Neural cell (in vitro differentiated cells): ENCODE measurements around the gene CARD14. TPM values are rescaled to one million over a fixed set of nuclear protein-coding genes. Genes with fewer than 3 reads are reported as not detected.

Experiments used
- H2AFZ ChIP-seq: fragments of 200-600, 300-800 bp; sonication (generic), shearing (Covaris generic); 2 replicates; pipeline ENCODE4 v1.6.0; 2014; ENCODE audit warnings: low read depth, mild to moderate bottlenecking, antibody characterized with exemption, low read length, moderate library complexity
- H3F3A ChIP-seq: fragments of 200-600 bp; shearing (Covaris generic); 2 replicates; pipeline ENCODE4 v1.6.1; 2016; ENCODE audit warnings: mild to moderate bottlenecking, moderate library complexity, mixed read lengths, antibody characterized with exemption, low read length; ENCODE audit not compliant: insufficient read depth, poor library complexity, severe bottlenecking
- H3K27ac ChIP-seq: fragments of 200-600, 300-800 bp; sonication (generic), shearing (Covaris generic); 2 replicates; pipeline ENCODE4 v1.5.1; 2014; ENCODE audit warnings: mild to moderate bottlenecking, low read length, moderate library complexity
- H3K27me3 ChIP-seq: fragments of 300-800, 200-600 bp; sonication (generic), shearing (Covaris generic); 2 replicates; pipeline ENCODE4 v1.6.0; 2014; ENCODE audit warnings: mild to moderate bottlenecking, low read depth, low read length, moderate library complexity; ENCODE audit not compliant: insufficient read depth
- H3K36me3 ChIP-seq: fragments of 300-800, 200-600 bp; sonication (generic), shearing (Covaris generic); 2 replicates; pipeline ENCODE4 v1.5.1; 2014; ENCODE audit warnings: mild to moderate bottlenecking, antibody characterized with exemption, low read length, moderate library complexity; ENCODE audit not compliant: insufficient read depth
- H3K4me2 ChIP-seq: fragments of 300-800, 200-600 bp; sonication (generic), shearing (Covaris generic); 2 replicates; pipeline ENCODE4 v1.6.0; 2014; ENCODE audit warnings: mild to moderate bottlenecking, low read length
- H3K4me3 ChIP-seq: fragments of 300-800, 200-600 bp; sonication (generic), shearing (Covaris generic); 2 replicates; pipeline ENCODE4 v1.5.1; 2014; ENCODE audit warnings: mild to moderate bottlenecking, low read length, moderate library complexity
- H3K79me2 ChIP-seq: fragments of 200-600 bp; shearing (Covaris generic); replicated peaks from 2 replicates; pipeline ENCODE4 v1.6.0; 2014; ENCODE audit warnings: mild to moderate bottlenecking, low read length, moderate library complexity; ENCODE audit not compliant: insufficient read depth
- H3K9ac ChIP-seq: fragments of 300-800, 200-600 bp; sonication (generic), shearing (Covaris generic); 2 replicates; pipeline ENCODE4 v1.6.1; 2016; ENCODE audit warnings: mild to moderate bottlenecking, low read length, mixed read lengths
- H3K9me2 ChIP-seq: fragments of 200-600 bp; shearing (Covaris generic); 2 replicates; pipeline ENCODE4 v1.6.1; 2016; ENCODE audit warnings: mild to moderate bottlenecking, low read length, mixed read lengths; ENCODE audit not compliant: insufficient read depth
- H3K9me3 ChIP-seq: fragments of 200-600, 300-800 bp; sonication (generic), shearing (Covaris generic); 2 replicates; pipeline ENCODE4 v1.6.1; 2016; ENCODE audit warnings: mild to moderate bottlenecking, mixed run types, low read length, moderate library complexity, mixed read lengths
- H4K20me1 ChIP-seq: fragments of 200-600 bp; shearing (Covaris generic); 2 replicates; pipeline ENCODE4 v1.6.1; 2016; ENCODE audit warnings: mild to moderate bottlenecking, mixed run types; ENCODE audit not compliant: insufficient read depth
- EP300 ChIP-seq: fragments of 450-650 bp; conservative IDR thresholded peaks from 2 replicates; pipeline ENCODE4 v1.6.1; 2014; ENCODE audit warnings: antibody characterized with exemption, mild to moderate bottlenecking, moderate library complexity; ENCODE audit not compliant: poor library complexity, severe bottlenecking
- EZH2 ChIP-seq: fragments of 200-600, 300-800 bp; shearing (Covaris generic), sonication (generic); IDR thresholded peaks from 2 replicates; pipeline ENCODE4 v1.6.1; 2014; ENCODE audit warnings: antibody characterized with exemption, low read length, borderline replicate concordance, mild to moderate bottlenecking; ENCODE audit not compliant: insufficient read depth, poor library complexity, severe bottlenecking
- MXI1 ChIP-seq: fragments of 450-650 bp; conservative IDR thresholded peaks from 2 replicates; pipeline ENCODE4 v1.6.1; 2014; ENCODE audit warnings: antibody characterized with exemption, mild to moderate bottlenecking; ENCODE audit not compliant: poor library complexity, severe bottlenecking
- POLR2AphosphoS5 ChIP-seq: IDR thresholded peaks from 2 replicates; pipeline ENCODE4 v1.6.1; 2012
- RAD21 ChIP-seq: fragments of 450-650 bp; conservative IDR thresholded peaks from 2 replicates; pipeline ENCODE4 v1.6.1; 2014; ENCODE audit warnings: antibody characterized with exemption, mild to moderate bottlenecking, moderate library complexity
- SMC3 ChIP-seq: fragments of 450-650 bp; conservative IDR thresholded peaks from 2 replicates; pipeline ENCODE4 v1.6.1; 2014; ENCODE audit warnings: antibody characterized with exemption, mild to moderate bottlenecking, moderate library complexity; ENCODE audit not compliant: poor library complexity
- TAF1 ChIP-seq: IDR thresholded peaks from 2 replicates; pipeline ENCODE4 v1.6.1; 2012; ENCODE audit warnings: low read depth
- polyA plus RNA-seq: library from polyadenylated mRNA; depleted of rRNA; stranded (reverse); fragments of >200 nt; gene quantifications from 2 replicates; pipeline ENCODE4 v1.2.3, GENCODE V29; 2014
- TF ChIP-seq, protein P1 (sequence below): fragments of 450-650 bp; IDR thresholded peaks from 2 replicates; pipeline ENCODE4 v1.5.1; 2014; ENCODE audit warnings: antibody characterized with exemption, mild to moderate bottlenecking, moderate library complexity; ENCODE audit not compliant: poor library complexity, severe bottlenecking
- TF ChIP-seq, protein P2 (sequence below): IDR thresholded peaks from 2 replicates; pipeline ENCODE4 v1.6.1; 2012; ENCODE audit warnings: borderline replicate concordance

The CARD14 gene
- polyA plus RNA-seq, 1 donor from 2014 or later: 0.12 TPM

DNA sequence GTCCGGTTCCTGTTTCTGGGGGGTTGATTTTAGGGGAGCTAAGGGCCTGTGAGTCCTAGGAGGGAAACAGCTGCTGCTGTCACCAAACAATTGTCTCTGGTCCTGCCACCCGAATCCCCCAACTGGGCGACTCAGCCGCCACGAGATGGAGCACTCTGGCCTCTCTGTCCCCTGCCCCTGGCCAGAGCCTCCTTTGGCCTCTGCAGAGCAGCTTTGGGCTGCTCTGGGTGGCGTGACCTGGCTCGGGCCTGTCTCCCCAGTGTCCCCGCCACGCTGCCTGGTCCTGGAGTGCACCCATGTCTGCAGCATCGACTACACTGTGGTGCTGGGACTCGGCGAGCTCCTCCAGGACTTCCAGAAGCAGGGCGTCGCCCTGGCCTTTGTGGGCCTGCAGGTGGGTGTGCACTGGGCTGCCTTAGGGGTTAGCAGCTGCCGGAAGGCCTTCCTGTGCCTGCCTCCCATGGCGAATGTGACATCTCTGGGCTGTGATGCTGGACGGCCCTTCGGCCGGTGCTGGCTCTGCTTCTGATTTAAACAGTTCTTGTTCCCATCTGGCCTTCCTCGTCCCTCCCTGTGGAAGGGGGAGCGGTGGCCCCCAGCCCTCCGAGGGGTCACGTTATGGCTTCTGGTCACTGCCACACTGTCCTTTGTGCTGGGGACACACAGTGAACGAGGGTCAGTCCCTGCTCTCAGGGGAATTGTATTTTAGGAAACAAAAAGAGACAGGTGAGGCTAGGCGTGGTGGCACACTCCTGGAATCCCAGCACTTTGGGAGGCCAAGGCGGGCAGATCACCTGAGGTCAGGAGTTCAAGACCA lies 79.3 kb downstream of the CARD14 start:
- H3K4me3 ChIP-seq: no peak overlapping the region
- H3K4me2 ChIP-seq: no peak overlapping the region
- H3K27ac ChIP-seq: no peak overlapping the region
- no peaks in the 10 kb centered on the region for H4K20me1 ChIP-seq
- H2AFZ ChIP-seq: no peak overlapping the region
- H3K27me3 ChIP-seq: no peaks in the 10 kb centered on the region
- no peak for TF ChIP-seq EZH2
- TF ChIP-seq EP300: no peak
- no peak for TF ChIP-seq POLR2AphosphoS5
- TF ChIP-seq, protein P1, sequence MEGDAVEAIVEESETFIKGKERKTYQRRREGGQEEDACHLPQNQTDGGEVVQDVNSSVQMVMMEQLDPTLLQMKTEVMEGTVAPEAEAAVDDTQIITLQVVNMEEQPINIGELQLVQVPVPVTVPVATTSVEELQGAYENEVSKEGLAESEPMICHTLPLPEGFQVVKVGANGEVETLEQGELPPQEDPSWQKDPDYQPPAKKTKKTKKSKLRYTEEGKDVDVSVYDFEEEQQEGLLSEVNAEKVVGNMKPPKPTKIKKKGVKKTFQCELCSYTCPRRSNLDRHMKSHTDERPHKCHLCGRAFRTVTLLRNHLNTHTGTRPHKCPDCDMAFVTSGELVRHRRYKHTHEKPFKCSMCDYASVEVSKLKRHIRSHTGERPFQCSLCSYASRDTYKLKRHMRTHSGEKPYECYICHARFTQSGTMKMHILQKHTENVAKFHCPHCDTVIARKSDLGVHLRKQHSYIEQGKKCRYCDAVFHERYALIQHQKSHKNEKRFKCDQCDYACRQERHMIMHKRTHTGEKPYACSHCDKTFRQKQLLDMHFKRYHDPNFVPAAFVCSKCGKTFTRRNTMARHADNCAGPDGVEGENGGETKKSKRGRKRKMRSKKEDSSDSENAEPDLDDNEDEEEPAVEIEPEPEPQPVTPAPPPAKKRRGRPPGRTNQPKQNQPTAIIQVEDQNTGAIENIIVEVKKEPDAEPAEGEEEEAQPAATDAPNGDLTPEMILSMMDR: no peak
- no peak for TF ChIP-seq MXI1
- TF ChIP-seq RAD21: no peak
- no peak for TF ChIP-seq SMC3
- TF ChIP-seq TAF1: no peak
- TF ChIP-seq, protein P2, sequence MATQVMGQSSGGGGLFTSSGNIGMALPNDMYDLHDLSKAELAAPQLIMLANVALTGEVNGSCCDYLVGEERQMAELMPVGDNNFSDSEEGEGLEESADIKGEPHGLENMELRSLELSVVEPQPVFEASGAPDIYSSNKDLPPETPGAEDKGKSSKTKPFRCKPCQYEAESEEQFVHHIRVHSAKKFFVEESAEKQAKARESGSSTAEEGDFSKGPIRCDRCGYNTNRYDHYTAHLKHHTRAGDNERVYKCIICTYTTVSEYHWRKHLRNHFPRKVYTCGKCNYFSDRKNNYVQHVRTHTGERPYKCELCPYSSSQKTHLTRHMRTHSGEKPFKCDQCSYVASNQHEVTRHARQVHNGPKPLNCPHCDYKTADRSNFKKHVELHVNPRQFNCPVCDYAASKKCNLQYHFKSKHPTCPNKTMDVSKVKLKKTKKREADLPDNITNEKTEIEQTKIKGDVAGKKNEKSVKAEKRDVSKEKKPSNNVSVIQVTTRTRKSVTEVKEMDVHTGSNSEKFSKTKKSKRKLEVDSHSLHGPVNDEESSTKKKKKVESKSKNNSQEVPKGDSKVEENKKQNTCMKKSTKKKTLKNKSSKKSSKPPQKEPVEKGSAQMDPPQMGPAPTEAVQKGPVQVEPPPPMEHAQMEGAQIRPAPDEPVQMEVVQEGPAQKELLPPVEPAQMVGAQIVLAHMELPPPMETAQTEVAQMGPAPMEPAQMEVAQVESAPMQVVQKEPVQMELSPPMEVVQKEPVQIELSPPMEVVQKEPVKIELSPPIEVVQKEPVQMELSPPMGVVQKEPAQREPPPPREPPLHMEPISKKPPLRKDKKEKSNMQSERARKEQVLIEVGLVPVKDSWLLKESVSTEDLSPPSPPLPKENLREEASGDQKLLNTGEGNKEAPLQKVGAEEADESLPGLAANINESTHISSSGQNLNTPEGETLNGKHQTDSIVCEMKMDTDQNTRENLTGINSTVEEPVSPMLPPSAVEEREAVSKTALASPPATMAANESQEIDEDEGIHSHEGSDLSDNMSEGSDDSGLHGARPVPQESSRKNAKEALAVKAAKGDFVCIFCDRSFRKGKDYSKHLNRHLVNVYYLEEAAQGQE: no peak
- H3K79me2 ChIP-seq: no peaks in the 10 kb centered on the region
- no peaks in the 10 kb centered on the region for H3F3A ChIP-seq
- no peaks in the 10 kb centered on the region for H3K36me3 ChIP-seq
- no peaks in the 10 kb centered on the region for H3K9me3 ChIP-seq
- H3K9ac ChIP-seq: no peak overlapping the region
- H3K9me2 ChIP-seq: no peaks in the 10 kb centered on the region

DNA sequence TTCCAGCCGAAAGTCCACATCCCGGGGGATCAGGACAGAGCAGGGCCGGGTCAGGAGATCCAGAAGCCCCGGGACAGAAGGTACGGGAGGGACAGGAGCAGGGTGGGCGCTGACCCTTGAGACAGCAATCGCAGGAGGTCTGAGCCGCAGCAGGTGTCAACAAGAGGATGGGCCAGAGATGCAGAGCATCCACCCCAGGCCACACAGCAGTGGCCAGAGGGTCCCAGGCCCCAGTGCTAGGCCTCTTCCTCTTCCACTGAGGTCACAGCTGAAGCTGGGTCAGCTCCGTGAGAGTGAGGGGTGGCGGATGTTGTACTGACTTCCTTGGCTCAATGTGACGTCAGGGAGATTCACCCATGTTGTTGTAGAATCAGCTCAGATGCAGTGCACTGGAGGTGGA lies 82.1 kb downstream of the CARD14 start:
- Histone ChIP-seq H3K4me2 (no peak overlapping the region), H4K20me1 (no peaks in the 10 kb centered on the region), H3K9me3 (no peaks in the 10 kb centered on the region), H3K79me2 (no peaks in the 10 kb centered on the region), H3K9me2 (no peaks in the 10 kb centered on the region), H3K9ac (no peak overlapping the region), H3K27ac (no peak overlapping the region), H3F3A (no peaks in the 10 kb centered on the region), H3K27me3 (no peaks in the 10 kb centered on the region), H3K4me3 (no peak overlapping the region), H3K36me3 (no peaks in the 10 kb centered on the region), H2AFZ (no peak overlapping the region)
- TF ChIP-seq EZH2 (no peak), SMC3 (no peak), MXI1 (no peak), TAF1 (no peak), RAD21 (no peak), POLR2AphosphoS5 (no peak)
- TF ChIP-seq, protein P2: no peak
